ENCODE measurements around the gene PCBP2.

DNA sequence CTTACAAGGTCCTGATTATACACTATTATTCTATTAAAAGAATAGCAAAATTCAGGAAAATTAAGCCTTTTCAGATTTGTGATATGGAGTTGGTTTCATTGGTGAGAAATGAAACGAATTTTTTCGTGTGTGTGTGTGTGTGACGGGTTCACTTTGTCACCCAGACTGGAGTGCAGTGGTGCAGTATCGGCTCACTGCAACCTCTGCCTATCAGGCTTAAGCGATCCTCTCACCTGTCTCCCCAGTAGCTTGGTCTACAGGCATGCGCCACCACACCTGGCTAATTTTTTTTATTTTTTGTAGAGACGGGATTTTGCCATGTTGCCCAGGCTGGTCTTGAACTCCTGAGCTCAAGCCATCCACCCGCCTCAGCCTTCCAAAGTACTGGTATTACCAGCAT lies 9.7 kb downstream of the PCBP2 start:
- TF ChIP-seq, protein P1, sequence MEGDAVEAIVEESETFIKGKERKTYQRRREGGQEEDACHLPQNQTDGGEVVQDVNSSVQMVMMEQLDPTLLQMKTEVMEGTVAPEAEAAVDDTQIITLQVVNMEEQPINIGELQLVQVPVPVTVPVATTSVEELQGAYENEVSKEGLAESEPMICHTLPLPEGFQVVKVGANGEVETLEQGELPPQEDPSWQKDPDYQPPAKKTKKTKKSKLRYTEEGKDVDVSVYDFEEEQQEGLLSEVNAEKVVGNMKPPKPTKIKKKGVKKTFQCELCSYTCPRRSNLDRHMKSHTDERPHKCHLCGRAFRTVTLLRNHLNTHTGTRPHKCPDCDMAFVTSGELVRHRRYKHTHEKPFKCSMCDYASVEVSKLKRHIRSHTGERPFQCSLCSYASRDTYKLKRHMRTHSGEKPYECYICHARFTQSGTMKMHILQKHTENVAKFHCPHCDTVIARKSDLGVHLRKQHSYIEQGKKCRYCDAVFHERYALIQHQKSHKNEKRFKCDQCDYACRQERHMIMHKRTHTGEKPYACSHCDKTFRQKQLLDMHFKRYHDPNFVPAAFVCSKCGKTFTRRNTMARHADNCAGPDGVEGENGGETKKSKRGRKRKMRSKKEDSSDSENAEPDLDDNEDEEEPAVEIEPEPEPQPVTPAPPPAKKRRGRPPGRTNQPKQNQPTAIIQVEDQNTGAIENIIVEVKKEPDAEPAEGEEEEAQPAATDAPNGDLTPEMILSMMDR (IDR thresholded peaks at IDR 0.05), result no peak
- TF ChIP-seq POLR2A (IDR thresholded peaks at IDR 0.05), result no peak
